ENCODE measurements around the gene CCIN.
"Not testable (repeated sequence)": the region's sequence is repeated elsewhere in the genome, so short reads cannot be mapped to it uniquely, and the experiment has no call there.

Gene CCIN

DNA sequence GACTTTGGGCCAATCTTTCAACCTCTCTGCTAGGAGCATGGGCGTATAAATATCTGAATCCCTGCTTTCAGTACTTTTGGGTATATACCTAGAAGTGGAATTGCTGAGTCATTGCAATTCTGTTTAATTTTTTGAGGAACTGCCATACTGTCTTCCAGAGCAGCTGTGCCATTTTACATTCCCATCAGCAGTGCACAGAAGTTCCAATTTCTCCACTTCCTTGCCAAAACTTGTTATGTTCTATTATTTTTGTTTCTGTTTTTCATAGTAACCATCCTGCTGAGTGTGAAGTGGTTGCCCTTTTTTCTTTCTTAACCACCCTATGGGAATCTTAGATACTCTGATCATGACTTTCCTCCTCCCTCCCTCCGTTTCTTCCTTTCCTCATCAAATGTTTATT is 11.1 kb upstream of the CCIN start:
- no peak for DNase-seq (ENCODE audit: low read depth in 2 of 2)

DNA sequence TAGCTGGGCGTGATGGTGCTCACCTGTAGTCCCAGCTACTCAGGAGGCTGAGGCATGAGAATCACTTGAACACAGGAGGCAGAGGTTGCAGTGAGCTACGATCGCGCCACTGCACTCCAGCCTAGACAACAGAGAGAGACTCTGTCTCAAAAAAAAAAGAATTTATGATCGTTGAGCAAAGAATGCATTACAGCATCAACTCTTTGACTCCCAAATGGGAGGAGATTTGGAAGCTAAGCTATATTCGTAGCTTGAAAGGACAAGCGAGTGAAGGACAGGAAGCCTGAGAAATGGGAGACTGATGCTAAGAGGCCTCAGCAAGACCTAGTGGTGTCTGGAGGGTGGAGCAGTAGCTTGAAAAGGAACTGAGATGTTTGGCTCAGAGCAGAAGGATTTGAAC is 10.3 kb upstream of the CCIN start:
- DNase-seq (ENCODE audit: low read depth in 2 of 2): no peak

DNA sequence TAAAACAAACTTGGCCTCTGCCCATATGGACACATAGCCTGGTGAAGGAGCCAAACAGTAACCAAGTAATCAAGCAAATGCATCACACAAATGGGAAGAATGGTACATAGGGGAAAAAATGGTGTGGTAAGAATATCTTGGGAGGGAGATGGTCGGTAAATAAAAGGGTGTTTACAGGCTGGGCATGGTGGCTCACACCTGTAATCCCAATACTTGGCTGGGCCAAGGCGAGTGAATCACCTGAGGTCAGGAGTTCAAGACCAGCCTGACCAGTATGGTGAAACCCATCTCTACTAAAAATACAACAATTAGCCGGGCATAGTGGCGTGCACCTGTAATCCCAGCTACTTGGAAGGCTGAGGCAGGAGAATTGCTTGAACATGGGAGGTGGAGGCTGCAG is 9.7 kb upstream of the CCIN start:
- not testable (repeated sequence) for DNase-seq (ENCODE audit: low read depth in 2 of 2)

DNA sequence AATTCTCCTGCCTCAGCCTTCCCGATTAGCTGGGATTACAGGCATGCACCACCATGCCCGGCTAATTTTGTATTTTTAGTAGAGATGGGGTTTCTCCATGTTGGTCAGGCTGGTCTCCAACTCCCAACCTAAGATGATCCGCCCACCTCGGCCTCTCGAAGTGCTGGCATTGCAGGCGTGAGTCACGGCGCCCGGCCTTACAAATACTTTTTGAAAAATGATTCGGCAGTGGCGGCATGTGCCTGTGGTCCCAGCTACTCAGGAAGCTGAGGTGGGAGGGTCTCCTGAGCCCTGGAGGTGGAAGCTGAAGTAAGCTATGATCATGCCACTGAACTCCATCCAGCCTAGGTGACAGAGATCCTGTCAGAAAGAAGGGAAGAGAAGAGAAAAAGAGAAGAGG is 9.1 kb upstream of the CCIN start:
- not testable (repeated sequence) for DNase-seq (ENCODE audit: low read depth in 2 of 2)

DNA sequence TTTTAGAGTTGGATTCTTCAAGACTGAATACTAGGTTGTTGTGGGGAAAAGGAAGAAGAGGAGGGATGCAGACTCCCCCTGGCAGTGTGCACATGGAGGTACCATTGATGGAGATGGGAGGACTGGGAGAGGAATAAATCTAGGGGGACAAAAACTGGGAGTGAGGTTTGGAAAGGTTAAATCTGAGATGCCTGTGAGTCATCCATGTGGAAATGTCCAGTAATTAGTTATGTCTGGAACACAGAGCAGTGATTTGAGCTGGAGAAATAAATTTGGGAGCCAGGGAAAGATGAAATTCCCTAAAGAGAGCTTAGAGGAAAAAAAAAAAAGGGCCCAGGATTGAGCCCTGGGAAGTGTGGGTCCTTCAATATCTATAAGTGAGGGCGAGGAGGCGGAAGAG is 8.0 kb upstream of the CCIN start:
- DNase-seq (ENCODE audit: low read depth in 2 of 2): no peak

DNA sequence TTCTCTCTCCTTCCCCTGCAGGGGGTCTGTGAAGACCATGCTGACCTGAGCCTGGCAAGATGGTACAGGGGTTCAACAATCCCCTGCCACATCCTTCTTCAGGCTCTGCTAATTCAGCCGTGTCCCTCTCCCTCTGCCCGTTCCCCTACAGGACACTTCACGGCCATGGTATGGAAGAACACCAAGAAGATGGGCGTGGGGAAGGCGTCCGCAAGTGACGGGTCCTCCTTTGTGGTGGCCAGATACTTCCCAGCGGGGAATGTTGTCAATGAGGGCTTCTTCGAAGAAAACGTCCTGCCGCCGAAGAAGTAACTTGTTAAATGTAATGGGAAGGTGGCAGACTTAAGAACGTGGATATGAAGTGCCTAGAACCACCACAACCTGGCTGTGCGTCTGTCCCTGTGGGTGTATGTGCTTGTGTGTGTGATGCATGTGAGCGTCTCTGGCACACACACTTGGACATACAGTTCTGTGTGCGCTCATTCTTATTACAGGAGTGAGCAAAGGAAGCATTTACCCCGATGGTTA is 6.9 kb upstream of the CCIN start:
- DNase-seq (ENCODE audit: low read depth in 2 of 2): no peak

DNA sequence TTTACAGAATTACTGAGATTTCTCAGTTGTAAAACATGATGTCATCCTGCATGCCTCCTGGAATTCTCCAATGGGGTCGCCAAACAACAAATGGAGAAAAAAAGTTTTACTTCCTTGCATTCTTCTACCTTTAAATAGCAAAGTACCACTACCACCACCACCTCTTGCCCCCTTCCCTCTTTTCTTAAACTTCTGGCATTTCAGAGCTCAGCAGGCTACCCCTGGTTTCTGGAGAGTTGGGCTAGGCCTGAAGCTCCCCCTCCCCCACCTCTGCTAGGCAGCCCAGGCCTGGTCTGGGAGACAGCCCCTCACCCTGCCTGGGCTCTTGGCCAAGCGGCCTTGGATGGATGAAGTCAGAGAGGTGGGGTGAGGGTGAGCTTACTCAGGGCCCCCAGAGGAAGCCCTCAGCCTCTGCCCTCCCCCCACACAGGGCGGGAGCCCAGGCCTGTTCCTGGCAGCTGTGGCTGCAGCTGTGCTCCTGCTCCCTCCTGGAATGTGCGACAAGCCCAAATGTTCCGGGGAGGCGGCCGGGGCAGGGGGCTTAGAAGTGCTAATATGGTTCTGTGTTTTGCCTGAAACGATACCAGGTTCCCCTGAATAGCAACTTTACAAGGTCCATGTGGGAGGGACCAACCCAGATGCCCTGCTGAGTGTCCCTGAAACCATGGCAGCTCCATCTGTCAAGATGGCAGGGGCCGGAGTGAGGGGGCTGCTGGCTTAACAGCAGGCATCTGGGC is 6.0 kb upstream of the CCIN start:
- no peak for DNase-seq (ENCODE audit: low read depth in 2 of 2)

DNA sequence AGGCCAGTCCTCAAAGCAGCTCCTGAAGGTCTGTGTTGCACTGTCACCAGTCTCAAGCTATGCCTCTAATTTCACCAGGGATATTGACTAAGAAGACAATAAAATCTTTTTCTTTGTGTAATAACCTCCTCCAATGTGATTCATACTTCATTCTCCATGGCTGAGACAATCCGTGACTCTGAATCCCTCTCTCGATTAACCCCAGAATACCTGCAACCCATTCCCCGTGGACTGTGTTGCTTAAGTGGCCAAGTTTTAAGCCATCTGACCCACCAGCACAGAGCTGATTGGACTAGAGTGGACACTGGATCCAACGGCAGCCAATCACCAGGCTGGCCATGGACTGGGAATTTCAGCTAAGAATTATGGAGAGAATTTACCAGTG is 5.4 kb upstream of the CCIN start:
- no peak for DNase-seq (ENCODE audit: low read depth in 2 of 2)

DNA sequence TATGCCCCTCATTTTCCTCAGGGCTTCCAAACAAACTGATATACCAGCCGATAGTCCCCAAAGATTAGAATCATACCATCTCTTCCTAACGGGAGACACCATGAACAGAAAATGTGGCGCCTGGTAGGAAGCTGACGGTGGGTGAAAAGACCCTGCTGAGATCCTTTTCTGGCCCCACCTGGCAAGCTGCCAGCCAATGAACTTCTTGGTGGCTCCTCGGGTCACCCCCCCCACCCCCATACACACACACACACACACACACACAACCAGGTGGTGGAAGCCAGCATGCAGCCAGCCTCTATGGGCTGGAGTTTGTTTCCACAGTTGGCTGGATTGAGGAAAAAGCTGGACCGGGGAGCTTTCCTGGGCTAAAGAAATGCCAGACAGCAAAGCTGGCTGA is 4.8 kb upstream of the CCIN start:
- no peak for DNase-seq (ENCODE audit: low read depth in 2 of 2)

DNA sequence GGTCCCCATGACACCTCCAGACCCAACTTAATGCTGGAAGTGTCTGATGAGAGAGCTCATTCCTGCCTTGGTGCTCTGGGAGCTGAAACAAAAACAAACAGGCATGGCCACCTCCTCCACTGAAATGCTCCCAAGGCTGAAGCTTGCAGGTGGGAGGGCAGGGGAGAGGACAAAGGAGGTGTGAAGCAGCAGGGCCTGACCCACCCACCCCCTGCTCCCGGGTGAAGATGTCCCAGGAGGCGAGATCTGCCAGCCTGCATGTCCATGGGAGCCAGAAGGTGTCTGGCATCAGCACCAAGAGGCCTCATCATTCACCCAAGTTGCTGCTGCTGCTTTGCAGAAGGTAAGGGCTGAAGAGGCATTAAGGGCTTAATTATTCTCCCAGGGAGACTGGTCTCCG is 4.2 kb upstream of the CCIN start:
- no peak for DNase-seq (ENCODE audit: low read depth in 2 of 2)

DNA sequence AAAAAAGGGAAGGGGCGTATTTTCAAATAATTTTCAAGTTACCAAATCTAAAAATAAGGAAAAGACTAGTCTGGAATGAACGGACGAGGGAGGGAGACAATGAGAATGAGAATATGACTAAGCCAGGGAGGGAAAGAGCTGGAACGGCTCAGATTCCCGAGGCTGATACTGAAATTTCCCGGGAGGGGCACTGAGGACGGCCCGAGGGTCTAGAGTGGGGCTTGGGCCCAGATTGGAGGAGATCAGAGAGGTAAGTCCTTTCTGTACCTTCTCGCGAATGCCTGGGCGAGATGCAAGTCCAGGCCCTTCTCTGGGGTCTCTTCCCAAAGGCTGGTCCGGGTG is 3.4 kb upstream of the CCIN start:
- DNase-seq (ENCODE audit: low read depth in 2 of 2): no peak

DNA sequence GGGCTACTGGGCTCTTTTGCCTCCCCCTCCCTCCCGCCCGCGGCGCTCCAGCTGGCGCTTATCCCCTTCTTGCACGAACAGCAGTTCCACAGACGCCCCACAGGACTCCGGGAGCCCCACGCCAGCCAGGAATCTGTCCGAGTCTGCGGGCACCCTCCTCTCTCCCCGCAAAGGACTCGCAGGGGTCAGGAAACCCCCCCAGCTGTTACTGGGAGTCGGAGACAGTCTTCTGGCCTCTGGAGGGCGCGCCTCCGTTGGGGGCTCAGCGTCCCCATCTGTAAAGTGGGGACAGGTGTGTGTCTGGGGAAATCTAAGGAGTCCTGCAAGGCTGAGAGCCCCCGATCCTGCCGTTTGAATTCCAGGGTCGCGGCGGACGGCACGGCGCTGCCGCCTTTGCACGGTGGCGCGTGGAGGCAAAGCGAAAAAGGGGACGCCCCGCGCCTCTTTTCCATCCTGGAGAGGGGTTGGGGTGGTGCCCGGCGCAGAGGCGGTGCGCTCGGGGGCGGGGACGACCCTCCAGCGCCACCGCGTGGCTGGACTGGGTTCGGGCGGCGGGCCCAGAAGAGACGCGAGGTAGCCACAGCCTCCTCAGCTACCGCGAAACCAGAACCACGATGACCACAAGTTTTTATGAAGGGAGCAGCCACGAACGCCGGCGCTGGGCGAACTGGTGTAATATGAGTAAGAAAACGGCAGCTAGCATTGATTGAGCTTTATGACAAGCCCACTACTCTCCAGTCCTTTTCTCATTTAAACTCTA is 2.8 kb upstream of the CCIN start:
- DNase-seq (ENCODE audit: low read depth in 2 of 2): peak; percentile 73 to 82

DNA sequence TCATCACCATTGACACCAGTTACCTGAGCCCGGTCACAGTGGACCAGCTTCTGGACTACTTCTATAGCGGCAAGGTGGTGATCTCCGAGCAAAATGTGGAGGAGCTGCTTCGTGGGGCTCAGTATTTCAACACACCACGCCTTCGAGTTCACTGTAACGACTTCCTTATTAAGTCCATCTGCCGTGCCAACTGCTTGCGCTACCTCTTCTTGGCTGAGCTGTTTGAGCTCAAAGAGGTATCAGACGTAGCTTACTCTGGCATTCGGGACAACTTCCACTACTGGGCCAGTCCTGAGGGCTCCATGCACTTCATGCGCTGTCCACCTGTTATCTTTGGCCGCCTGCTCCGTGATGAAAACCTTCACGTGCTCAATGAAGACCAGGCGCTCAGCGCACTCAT is 520 bp downstream of the CCIN start:
- no peak for DNase-seq (ENCODE audit: low read depth in 2 of 2)

DNA sequence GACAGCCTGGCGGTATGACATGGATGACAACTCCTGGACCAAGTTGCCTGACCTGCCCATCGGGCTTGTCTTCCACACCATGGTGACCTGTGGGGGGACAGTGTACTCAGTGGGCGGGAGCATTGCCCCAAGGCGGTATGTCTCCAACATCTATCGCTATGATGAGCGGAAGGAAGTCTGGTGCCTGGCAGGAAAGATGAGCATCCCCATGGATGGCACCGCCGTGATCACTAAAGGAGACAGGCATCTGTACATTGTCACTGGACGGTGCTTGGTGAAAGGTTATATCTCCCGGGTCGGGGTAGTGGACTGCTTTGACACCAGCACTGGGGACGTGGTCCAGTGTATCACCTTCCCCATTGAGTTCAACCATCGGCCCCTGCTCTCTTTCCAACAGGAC is 1.3 kb downstream of the CCIN start:
- DNase-seq (ENCODE audit: low read depth in 2 of 2): no peak

DNA sequence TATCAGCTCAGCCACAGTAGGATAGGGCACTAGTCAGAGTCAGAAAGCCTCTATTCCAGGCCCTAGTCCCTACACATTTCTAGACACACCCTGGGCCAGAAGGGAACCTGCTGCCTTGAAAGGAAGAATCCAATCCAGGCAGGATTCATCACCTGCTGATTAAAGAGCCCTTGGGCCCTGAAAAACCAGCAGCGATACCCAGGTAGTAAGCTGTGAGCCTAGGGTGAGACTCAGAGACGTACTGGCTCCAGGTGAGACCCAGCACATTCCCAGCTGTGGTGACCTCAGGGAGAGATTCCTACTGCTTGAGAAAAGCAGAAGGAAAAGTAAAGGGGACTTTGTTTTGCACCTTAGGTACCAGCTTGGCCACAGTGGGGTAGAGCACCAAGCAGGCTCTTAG is 4.7 kb downstream of the CCIN start:
- no peak for DNase-seq (ENCODE audit: low read depth in 2 of 2)

DNA sequence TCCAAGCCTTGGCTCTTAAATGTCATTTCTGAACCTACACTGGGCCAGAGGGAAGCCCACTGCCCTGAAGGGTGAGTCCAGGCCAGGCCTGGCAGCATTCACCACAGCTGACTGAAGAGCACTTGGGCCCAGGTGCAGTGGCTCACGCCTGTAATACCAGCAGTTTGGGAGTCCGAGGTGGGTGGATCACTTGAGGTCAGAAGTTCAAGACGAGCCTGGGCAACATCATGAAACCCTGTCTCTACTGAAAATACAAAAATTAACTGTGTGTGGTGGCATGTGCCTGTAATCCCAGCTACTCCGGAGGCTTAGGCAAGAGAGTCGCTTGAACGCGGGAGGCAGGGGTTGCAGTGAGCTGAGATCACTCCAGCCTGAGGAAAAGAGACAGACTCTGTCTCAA is 5.1 kb downstream of the CCIN start:
- no peak for DNase-seq (ENCODE audit: low read depth in 2 of 2)

DNA sequence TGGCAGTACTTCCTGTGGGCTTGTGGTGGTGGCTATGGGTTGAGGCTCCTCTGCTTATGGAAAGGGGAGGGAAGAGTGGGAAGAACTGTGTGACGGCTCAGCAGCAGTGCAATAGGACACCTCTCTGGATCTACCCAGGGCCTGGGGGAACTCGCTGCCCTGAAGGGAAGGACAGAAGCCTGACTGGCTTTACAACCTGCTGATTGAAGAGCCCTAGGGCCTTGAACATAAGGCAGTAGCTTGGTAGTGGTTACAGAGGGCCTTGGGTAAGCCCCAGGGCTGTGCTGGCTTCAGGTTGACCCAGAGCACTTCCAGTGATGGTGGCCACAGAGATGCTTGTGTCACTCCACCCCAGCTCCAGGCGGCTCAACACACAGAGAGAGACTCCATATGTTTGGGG is 5.5 kb downstream of the CCIN start:
- DNase-seq (ENCODE audit: low read depth in 2 of 2): no peak

DNA sequence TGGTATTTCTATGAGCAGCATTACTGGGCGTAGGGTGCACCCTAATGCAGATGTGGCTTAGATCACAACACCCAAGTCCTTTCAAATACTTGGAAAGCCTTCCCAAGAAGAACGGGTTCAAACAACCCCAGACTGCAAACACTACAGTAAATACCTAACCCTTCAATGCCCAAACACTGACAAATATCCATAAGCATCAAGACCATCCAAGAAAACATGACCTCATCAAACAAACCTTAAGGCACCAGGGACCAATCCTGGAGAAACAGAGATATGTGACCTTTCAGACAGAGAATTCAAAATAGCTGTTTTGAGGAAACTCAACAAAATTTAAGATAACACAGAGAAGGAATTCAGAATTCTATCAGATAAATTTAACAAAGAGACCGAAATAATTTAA is 6.0 kb downstream of the CCIN start:
- not testable (repeated sequence) for DNase-seq (ENCODE audit: low read depth in 2 of 2)

DNA sequence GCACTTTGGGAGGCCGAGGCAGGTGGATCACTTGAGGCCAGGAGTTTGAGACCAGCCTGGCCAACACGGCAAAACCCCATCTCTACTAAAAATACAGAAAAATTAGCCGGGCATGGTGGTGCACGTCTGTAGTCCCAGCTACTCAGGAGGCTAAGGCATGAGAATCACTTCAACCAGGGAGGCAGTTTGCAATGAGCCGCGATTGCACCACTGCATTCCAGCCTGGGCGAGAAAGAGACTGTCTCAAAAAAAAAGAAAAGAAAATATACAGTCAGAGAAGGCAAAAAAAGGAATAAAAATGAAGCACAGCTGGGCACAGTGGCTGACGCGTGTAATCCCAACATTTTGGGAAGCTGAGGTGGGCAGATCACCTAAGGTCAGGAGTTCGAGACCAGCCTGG is 7.3 kb downstream of the CCIN start:
- DNase-seq (ENCODE audit: low read depth in 2 of 2): not testable (repeated sequence)

DNA sequence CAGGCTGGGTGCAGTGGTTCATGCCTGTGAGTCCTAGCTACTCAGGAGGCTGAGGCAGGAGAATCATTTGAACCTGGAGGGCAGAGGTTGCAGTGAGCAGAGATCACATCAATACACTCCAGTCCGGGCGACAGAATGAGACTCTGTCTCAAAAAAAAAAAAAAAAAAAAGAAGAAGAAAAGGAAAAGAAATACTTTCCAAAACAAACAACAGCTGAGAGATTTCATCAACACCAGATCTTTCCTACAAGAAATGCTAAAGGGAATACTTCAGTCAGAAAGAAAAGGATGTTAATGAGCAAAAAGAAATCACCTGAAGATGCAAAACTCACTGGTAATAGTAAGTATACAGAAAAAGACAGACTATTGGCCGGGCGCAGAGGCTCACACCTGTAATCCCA is 8.4 kb downstream of the CCIN start:
- DNase-seq (ENCODE audit: low read depth in 2 of 2): no peak

DNA sequence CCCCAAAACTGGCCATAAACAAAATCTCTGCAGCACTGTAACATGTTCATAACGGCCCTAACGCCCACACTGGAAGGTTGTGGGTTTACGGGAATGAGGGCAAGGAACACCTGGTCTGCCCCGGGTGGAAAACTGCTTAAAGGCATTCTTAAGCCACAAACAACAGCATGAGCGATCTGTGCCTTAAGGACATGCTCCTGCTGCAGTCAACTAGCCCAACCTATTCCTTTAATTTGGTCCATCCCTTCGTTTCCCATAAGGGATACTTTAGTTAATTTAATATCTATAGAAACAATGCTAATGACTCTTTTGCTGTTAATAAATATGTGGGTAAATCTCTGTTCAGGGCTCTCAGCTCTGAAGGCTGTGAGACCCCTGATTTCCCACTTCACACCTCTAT is 11.1 kb downstream of the CCIN start:
- not testable (repeated sequence) for DNase-seq (ENCODE audit: low read depth in 2 of 2)

DNA sequence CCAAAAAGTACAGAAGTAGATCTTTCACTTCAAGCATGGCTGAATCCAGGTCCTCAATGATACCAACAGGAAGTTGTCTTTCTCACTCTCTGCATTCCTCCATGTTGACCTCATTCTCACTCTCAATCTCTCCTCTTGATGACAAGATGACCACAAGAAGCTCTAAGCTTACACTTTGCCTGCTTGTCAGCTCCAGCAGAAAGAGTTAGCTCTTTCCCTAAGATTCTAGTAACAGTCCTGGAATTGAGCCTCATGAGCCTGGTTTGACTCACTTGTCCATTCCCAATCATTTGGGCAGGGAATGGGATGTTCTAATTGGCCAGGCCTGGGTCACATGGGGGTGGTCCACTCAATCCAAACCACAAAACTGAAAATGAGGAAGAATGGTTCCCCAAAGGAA is 18.2 kb downstream of the CCIN start:
- no peak for DNase-seq (ENCODE audit: low read depth in 2 of 2)

DNA sequence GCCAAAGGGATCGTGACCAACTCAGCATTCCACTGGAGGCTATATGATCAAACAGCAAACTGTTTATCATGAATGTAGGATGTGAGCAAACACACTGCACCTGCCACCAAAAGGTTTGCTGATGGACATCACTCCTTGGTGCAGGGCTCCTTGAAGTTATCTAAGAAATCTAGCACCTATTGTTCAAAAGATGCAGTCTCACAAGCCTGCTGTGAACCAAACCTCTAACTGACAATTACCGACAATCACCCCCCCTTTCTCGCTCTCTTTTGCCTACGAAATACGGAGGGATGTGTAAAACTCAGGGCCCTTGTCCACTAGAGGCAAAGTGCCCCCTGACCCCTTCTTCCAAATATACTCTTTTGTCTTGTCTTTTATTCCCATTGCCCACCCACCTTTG is 19.0 kb downstream of the CCIN start:
- no peak for DNase-seq (ENCODE audit: low read depth in 2 of 2)

DNA sequence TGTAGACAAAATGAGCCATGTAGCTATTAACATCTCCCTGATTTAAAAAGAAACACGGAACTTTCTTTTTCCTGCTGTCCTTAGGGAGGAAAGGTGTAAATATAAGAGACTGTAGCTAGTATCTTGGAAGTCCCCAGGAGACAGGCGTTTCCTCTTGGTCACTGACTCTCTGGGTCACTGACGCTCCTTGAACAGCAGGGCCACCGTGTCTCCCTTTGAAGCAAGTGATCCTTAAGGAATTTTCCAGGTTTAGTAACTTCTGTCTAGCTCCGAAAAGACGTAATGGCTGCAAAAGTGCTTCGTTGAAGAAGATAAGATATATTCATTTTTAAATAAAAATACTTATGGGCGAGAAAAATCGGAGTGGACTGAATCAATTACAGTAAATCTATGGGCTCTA is 20.8 kb downstream of the CCIN start:
- DNase-seq (ENCODE audit: low read depth in 2 of 2): no peak
